GM15510 (cell line): Measurements from ENCODE around the gene CDHR2.
A peak's percentile ranks its signal among the peaks of the same experiment; 100 is the strongest.

Experiments
- POLR2A ChIP-seq: IDR thresholded peaks from 3 replicates; pipeline ENCODE4 v1.6.1; 2011; ENCODE audit warnings: borderline replicate concordance; ENCODE audit not compliant: insufficient read length; ENCODE audit errors: extremely low read depth

Gene CDHR2

DNA sequence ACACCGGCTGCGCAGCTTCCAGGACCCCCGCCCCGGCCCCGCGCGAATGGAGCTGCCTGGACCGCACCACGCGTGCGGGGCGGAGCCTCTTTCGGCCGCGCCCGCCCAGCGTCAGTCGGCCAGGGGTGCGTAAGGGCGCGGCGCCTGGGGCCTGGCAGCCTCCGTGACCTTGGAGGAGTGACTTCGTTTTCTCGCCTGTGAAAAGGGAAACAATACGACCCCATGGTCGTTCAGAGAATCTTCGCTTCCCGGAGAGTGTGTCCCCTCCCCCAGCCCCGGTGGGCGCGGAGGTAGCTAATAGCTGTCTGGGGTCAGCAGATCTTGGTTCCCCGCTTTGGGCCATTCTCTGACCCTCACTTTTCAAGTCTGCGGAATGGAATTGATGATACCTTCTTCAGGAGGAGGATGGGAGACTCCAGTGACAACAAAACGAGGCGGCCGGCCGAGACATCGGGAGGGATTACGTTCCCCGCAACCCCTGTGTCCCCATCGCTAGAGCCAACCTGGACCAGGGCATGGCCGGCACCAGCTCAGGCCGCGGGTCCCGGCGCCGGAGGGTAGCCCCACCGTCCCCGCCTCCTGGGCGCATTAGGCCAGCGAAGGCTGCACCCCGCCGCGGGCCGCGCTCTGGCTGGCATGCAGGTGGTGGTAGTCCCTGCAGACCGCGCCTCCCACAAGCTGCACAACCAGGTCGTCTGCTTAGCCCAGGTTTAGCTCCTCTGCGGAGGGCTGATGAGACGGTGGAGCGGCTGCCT lies 5.5 kb upstream of the CDHR2 start:
- TF ChIP-seq POLR2A = peak; percentile 70

- no peak for TF ChIP-seq POLR2A
These were observed 3.8 kb upstream of the CDHR2 start for GRCh38 chr5:176545388-176545736.

DNA sequence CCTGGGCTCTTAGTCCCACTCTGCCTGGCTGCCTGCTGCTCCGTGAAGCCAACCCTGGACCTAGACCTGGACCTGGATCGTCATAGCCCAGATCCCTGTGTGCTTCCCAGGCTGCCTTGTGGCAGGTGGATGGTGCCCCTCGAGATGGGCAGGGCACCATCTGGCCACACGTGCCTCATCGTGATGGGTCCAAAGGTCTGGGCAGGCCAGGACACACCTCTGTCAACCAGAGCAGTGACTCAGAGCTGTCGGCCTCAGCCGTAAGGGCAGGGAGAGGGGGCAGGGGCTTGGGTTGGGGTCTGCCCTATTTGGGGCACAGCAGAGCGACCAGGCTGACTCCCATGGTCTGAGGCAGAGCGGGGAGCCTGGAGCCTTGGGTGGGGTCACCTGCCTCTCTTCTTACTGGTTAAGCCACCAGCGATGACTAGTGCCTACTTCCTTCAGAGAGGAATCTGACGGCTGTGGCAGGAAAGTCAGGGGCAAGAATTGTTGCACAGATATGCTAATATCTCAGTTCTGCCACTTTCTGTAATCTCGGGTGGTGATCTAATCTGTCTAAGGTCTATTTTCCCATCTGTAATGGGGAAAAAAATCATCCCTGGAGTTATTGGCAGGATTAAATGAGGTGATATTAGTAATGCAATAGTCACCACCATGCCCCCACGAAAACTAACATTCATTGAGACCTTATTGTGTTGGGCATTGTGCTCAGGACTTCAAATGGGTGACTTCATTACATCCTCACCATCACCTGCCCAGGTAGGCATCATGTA lies 3.2 kb upstream of the CDHR2 start:
- no peak for TF ChIP-seq POLR2A

DNA sequence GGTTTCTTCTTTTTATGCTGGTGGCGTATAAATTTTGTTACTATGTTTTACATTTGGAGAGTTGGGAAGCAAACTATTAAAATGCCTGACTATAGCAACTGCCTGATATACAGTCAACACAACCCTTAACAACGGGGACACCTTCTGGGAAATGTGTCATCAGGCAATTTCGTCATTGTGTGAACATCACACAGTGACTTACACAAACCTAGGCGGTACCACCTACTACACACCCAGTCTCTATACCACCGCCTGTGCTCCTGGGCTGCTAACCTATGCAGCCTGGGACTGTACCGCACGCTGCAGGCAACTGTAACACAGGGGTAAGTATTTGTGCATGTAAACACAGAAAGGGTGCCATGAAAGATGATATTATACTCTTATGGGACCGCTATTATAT lies 1.3 kb upstream of the CDHR2 start:
- TF ChIP-seq POLR2A = no peak

- no peak for TF ChIP-seq POLR2A
These were observed 729 bp downstream of the CDHR2 start for GRCh38 chr5:176549871-176550270.

- TF ChIP-seq POLR2A = no peak
These were observed 1.2 kb downstream of the CDHR2 start for GRCh38 chr5:176550275-176550831.

- no peak for TF ChIP-seq POLR2A
These were observed 3.3 kb downstream of the CDHR2 start for GRCh38 chr5:176552332-176552869.

- TF ChIP-seq POLR2A = no peak
These were observed 4.3 kb downstream of the CDHR2 start for GRCh38 chr5:176553260-176554085.

GRCh38 chr5:176557846-176558245 lies 8.7 kb downstream of the CDHR2 start:
- TF ChIP-seq POLR2A = no peak

- TF ChIP-seq POLR2A = no peak
These were observed 10.5 kb downstream of the CDHR2 start for GRCh38 chr5:176559683-176560082.

- no peak for TF ChIP-seq POLR2A
These were observed 11.2 kb downstream of the CDHR2 start for GRCh38 chr5:176560364-176560763.

GRCh38 chr5:176561259-176561658 lies 12.1 kb downstream of the CDHR2 start:
- TF ChIP-seq POLR2A = no peak

DNA sequence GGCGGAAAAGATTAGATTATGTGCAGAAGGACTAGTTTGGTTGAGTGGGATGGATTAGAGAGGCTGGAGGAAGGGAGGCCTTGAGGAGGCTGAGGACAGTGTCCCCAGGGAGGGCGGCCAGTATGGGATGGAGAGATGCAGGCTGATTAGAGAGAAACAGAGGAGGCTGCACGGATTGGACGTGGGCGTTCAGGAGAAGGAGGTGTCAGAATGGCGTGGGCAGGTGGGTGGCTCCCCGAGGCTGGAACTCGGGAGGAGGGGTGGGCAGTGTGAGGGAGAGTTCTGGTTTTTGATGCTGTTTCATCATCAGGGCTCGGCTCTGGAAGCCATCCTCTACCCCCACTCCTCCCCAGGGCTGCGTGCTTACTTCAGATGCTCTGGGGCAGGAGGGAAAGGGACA lies 13.0 kb downstream of the CDHR2 start:
- TF ChIP-seq POLR2A = no peak

- TF ChIP-seq POLR2A = no peak
These were observed 14.9 kb downstream of the CDHR2 start for GRCh38 chr5:176564002-176564401.

GRCh38 chr5:176565760-176566288 lies 16.7 kb downstream of the CDHR2 start:
- TF ChIP-seq POLR2A = no peak

- TF ChIP-seq POLR2A = no peak
These were observed 19.5 kb downstream of the CDHR2 start for GRCh38 chr5:176568657-176569056.
